Panc1 (cell line): ENCODE results near the gene GANAB. TPM values are rescaled to one million over a fixed set of nuclear protein-coding genes. Genes with fewer than 3 reads are reported as not detected.

Source experiments
- ATAC-seq: fragments of 200-7000 bp; cut with Tn5 transposase; 2 replicates; pipeline ENCODE4 v1.9.1; 2020; ENCODE audit warnings: mild to moderate bottlenecking, moderate library complexity
- BruUV-seq: library from RNA; stranded (reverse); fragments of 400-500 nt; replicated peaks from 2 replicates; lab custom pipeline; 2021; lab: Mats Ljungman, UMichigan
- CTCF ChIA-PET: fragments of 300-600 bp; sonication (Branson Sonifier 250); formaldehyde crosslinking; loops from one replicate; lab custom pipeline; 2022; ENCODE audit warnings: antibody characterized with exemption; lab: Charles Lee
- POLR2A ChIA-PET: fragments of 300-600 bp; sonication (Branson Sonifier 250); formaldehyde crosslinking; loops from one replicate; lab custom pipeline; 2022; ENCODE audit warnings: antibody characterized with exemption; lab: Charles Lee
- DNase-seq: peaks from one replicate; pipeline ENCODE4 v3.0.0-alpha.2; 2010; ENCODE audit warnings: low read depth, low spot score
- H3K27ac ChIP-seq: 2 replicates; pipeline ENCODE4 v1.5.1; 2011; ENCODE audit warnings: mild to moderate bottlenecking, low read length, inconsistent platforms
- H3K27me3 ChIP-seq: fragments of 200-500 bp; sonication (Bioruptor generic); 2 replicates; pipeline ENCODE4 v1.6.0; 2014; ENCODE audit warnings: low read length, inconsistent platforms; ENCODE audit not compliant: control insufficient read depth, insufficient read depth
- H3K36me3 ChIP-seq: fragments of 200-500 bp; sonication (Bioruptor generic); 2 replicates; pipeline ENCODE4 v1.5.1; 2014; ENCODE audit warnings: inconsistent platforms, mild to moderate bottlenecking, low read length, moderate library complexity; ENCODE audit not compliant: control insufficient read depth, insufficient read depth
- H3K4me1 ChIP-seq: 2 replicates; pipeline ENCODE4 v1.5.1; 2011; ENCODE audit warnings: inconsistent platforms, mild to moderate bottlenecking, low read length, moderate library complexity; ENCODE audit not compliant: control insufficient read depth, insufficient read depth
- H3K4me3 ChIP-seq, 2 experiments: 2 replicates each; pipeline ENCODE4 v1.5.1; 2011 to 2012; ENCODE audit warnings: low read depth in 2 of 2, low read length in 2 of 2, mild to moderate bottlenecking in 2 of 2, inconsistent platforms in 1 of 2, moderate library complexity in 1 of 2
- H3K9me3 ChIP-seq: fragments of 200-500 bp; sonication (Bioruptor generic); 2 replicates; pipeline ENCODE4 v1.5.1; 2014; ENCODE audit warnings: low read depth, mild to moderate bottlenecking, inconsistent platforms, low read length, moderate library complexity; ENCODE audit not compliant: control insufficient read depth, insufficient read depth
- POLR2AphosphoS5 ChIP-seq: IDR thresholded peaks from 2 replicates; pipeline ENCODE4 v1.6.1; 2012; ENCODE audit warnings: mild to moderate bottlenecking, low read depth, low read length, moderate library complexity
- SIN3A ChIP-seq: IDR thresholded peaks from 2 replicates; pipeline ENCODE4 v1.6.1; 2012; ENCODE audit warnings: low read depth, mild to moderate bottlenecking, low read length, moderate library complexity, borderline replicate concordance; ENCODE audit not compliant: insufficient read depth
- TCF7L2 ChIP-seq: IDR thresholded peaks from 2 replicates; pipeline ENCODE4 v1.6.1; 2011; ENCODE audit warnings: mild to moderate bottlenecking, low read depth, low read length, inconsistent platforms
- in situ Hi-C: cut with HindIII; loops from 2 replicates; pipeline ENCODE4 v1.10.0; 2016; ENCODE audit warnings: low sequenced_read_pairs, low pct_unique_long_range_greater_than_20kb
- intact Hi-C: fragments of 100-400 bp; cut with micrococcal nuclease; formaldehyde crosslinking; loops from one replicate; pipeline ENCODE4 v1.10.0; 2022; ENCODE audit not compliant: unreplicated experiment
- total RNA-seq: library from RNA; stranded (reverse); gene quantifications from one replicate; pipeline ENCODE4 v1.2.1, GENCODE V29; 2021; ENCODE audit not compliant: unreplicated experiment
- TF ChIP-seq, protein P1 (sequence below): fragments of 450-650 bp; IDR thresholded peaks from 2 replicates; pipeline ENCODE4 v1.5.1; 2017; ENCODE audit warnings: mild to moderate bottlenecking
- TF ChIP-seq, protein P2 (sequence below), 2 experiments: IDR thresholded peaks; 2 replicates each; pipeline ENCODE4 v1.6.1; 2011 to 2012; ENCODE audit warnings: low read depth in 2 of 2, control low read depth in 1 of 2, low read length in 1 of 2, mild to moderate bottlenecking in 1 of 2, moderate library complexity in 1 of 2; ENCODE audit not compliant: insufficient read depth in 1 of 2

GANAB gene
- total RNA-seq, 1 experiment from 2014 or later, result 415 TPM

DNA sequence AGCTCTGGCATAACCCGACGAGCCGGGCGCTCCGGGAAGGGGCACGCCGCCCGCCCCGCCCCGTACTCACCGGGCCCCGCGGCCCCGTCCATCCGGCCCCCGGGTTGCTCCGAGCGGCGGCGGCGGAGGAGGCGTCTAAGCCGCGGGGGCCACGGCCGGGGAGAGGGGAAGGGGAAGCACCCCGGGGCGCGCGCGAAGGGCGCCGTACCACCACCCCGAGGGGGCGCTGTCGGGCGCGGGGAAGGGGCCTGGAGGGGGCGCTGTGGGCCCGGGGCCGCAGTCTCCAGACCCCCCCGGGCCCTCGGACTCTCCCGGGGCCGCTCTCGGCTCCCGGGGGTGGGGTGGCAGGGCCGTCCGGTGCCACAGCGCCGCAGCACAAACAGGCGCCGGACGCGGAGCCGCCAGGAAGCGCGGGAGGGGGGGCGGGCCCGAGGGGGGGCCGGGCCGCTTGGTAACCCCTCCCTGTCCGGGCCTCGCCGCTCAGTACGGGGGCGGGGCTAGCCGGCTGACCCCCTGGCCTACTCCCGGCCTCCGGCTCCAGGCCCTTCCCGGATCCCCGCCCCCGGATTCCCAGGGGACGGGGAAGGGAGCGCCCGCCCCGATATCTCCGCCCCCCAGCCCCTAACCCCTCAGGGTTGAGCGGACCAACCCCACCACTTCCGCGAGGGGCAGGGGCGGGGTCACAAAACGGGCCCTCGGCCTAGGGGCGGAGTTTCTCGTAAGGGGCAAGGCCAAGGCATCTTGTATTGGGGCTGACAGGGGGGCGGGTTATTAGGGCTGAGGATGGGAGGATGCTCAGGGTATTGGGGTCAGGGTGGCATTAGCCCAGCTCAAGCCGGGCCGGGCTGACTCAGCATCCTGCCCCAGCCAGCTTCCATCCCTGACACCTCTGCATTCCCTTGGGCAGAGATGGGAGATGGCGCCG, 33.8 kb downstream of the GANAB start, which contains the start of the genes EML3 and ROM1:
Gene EML3, minus strand, starts transcription at position 410 of the 925 bp plus-strand sequence. Its CDS starts 318 bp downstream, at position 92.
Gene ROM1, plus strand, starts transcription at position 892 of the 925 bp plus-strand sequence. Its CDS starts 25 bp downstream, at position 917.
- H3K4me1 ChIP-seq, result peaks cover 21% of the 10 kb centered on the region
- no peaks in the 10 kb centered on the region for H3K27me3 ChIP-seq
- BruUV-seq, result no TSS peak
- no peaks in the 10 kb centered on the region for H3K9me3 ChIP-seq
- H3K4me3 ChIP-seq, result peak within 1 kb of the TSS; percentile 80 to 87
- in situ Hi-C loops, result no loop called here
- no peak for DNase-seq
- POLR2A ChIA-PET, result interaction anchor here (0.6 to 0.7 kb wide), 2 partner anchors 28 to 260 kb away, joined by 8 read pairs; no protein-coding TSS in a partner anchor
- CTCF ChIA-PET, result interaction anchor here (0.7 to 1.2 kb wide), 4 partner anchors 11 to 52 kb away, joined by 5 to 8 read pairs (median 6); partner anchors contain the start of genes C11orf98 and MTA2
- TF ChIP-seq, protein P1, sequence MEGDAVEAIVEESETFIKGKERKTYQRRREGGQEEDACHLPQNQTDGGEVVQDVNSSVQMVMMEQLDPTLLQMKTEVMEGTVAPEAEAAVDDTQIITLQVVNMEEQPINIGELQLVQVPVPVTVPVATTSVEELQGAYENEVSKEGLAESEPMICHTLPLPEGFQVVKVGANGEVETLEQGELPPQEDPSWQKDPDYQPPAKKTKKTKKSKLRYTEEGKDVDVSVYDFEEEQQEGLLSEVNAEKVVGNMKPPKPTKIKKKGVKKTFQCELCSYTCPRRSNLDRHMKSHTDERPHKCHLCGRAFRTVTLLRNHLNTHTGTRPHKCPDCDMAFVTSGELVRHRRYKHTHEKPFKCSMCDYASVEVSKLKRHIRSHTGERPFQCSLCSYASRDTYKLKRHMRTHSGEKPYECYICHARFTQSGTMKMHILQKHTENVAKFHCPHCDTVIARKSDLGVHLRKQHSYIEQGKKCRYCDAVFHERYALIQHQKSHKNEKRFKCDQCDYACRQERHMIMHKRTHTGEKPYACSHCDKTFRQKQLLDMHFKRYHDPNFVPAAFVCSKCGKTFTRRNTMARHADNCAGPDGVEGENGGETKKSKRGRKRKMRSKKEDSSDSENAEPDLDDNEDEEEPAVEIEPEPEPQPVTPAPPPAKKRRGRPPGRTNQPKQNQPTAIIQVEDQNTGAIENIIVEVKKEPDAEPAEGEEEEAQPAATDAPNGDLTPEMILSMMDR, result peak; percentile 100
- TF ChIP-seq TCF7L2 (no peak), POLR2AphosphoS5 (peak; percentile 44; the same call in 1 of the 2 replicates), SIN3A (peak; percentile 88; the same call in 1 of the 2 replicates)
- TF ChIP-seq, protein P2, sequence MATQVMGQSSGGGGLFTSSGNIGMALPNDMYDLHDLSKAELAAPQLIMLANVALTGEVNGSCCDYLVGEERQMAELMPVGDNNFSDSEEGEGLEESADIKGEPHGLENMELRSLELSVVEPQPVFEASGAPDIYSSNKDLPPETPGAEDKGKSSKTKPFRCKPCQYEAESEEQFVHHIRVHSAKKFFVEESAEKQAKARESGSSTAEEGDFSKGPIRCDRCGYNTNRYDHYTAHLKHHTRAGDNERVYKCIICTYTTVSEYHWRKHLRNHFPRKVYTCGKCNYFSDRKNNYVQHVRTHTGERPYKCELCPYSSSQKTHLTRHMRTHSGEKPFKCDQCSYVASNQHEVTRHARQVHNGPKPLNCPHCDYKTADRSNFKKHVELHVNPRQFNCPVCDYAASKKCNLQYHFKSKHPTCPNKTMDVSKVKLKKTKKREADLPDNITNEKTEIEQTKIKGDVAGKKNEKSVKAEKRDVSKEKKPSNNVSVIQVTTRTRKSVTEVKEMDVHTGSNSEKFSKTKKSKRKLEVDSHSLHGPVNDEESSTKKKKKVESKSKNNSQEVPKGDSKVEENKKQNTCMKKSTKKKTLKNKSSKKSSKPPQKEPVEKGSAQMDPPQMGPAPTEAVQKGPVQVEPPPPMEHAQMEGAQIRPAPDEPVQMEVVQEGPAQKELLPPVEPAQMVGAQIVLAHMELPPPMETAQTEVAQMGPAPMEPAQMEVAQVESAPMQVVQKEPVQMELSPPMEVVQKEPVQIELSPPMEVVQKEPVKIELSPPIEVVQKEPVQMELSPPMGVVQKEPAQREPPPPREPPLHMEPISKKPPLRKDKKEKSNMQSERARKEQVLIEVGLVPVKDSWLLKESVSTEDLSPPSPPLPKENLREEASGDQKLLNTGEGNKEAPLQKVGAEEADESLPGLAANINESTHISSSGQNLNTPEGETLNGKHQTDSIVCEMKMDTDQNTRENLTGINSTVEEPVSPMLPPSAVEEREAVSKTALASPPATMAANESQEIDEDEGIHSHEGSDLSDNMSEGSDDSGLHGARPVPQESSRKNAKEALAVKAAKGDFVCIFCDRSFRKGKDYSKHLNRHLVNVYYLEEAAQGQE (IDR thresholded peaks at IDR 0.05; ENCODE audit: insufficient read depth in 1 of 2, low read depth in 2 of 2, low read length in 1 of 2), result no peak
- peak within 1 kb of the TSS; percentile 90 for H3K27ac ChIP-seq
- H3K36me3 ChIP-seq, result no peaks in the 10 kb centered on the region; the same call in 1 of the 2 replicates
- intact Hi-C loops, result no loop called here
- peak; percentile 87 for ATAC-seq

DNA sequence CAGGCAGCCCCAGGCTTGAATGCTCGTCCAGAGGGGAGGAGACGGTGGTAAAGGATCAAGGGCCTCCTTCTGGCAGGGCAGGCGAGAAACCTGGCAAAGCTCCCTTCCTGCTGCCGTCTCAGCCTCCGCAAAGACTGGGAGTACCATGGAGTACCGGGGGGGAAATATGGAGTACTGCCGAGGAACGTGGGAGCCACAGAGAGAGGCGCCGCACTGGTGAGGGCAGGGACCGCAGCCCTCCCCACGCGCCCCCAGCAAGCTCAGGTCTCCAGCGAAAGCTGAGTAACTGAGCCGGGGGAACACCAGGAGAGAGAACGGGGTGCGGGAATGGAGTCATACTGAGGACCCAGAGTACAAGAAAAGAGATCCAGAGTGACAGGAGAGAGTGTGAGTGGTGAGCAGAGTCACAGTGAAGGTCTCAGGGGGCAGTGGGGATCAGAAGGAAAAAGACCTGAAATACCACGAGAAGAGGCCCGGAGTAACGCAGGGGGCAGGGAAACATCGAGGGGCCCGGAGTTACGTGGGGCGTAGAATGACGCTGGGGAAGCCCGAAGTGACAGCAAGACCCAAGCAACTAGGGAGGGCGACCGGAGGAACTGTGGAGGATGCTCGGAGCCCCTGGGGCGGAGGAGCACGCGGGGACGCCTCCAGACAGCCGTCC, 34.6 kb downstream of the GANAB start:
- H3K4me1 ChIP-seq, result peaks cover 21% of the 10 kb centered on the region
- TF ChIP-seq SIN3A (no peak), POLR2AphosphoS5 (no peak), TCF7L2 (no peak)
- TF ChIP-seq, protein P1, result no peak
- TF ChIP-seq, protein P2 (IDR thresholded peaks at IDR 0.05; ENCODE audit: insufficient read depth in 1 of 2, low read depth in 2 of 2, low read length in 1 of 2), result no peak
- H3K27me3 ChIP-seq, result no peaks in the 10 kb centered on the region
- CTCF ChIA-PET, result interaction anchor here (0.7 to 1.2 kb wide), 4 partner anchors 10 to 53 kb away, joined by 5 to 8 read pairs (median 6); partner anchors contain the start of genes C11orf98 and MTA2
- no peak for DNase-seq
- in situ Hi-C loops, result no loop called here
- intact Hi-C loops, result no loop called here
- H3K9me3 ChIP-seq, result no peaks in the 10 kb centered on the region
- peak overlapping the region; percentile 80 to 87 for H3K4me3 ChIP-seq
- H3K36me3 ChIP-seq, result no peaks in the 10 kb centered on the region; the same call in 1 of the 2 replicates
- H3K27ac ChIP-seq, result peak overlapping the region; percentile 90
- peak; percentile 35 for ATAC-seq
- POLR2A ChIA-PET, result interaction anchor here (0.5 to 1.3 kb wide), 3 partner anchors 29 to 150 kb away, joined by 3 to 8 read pairs (median 3); partner anchors contain the start of genes C11orf98, CSKMT and POLR2G
- BruUV-seq, result no TSS peak
